ENCODE measurements around the gene ASF1B.

GRCh38 chr19:14185158-14185557 is 48.8 kb upstream of the ASF1B start:
- TF ChIP-seq, protein P1, sequence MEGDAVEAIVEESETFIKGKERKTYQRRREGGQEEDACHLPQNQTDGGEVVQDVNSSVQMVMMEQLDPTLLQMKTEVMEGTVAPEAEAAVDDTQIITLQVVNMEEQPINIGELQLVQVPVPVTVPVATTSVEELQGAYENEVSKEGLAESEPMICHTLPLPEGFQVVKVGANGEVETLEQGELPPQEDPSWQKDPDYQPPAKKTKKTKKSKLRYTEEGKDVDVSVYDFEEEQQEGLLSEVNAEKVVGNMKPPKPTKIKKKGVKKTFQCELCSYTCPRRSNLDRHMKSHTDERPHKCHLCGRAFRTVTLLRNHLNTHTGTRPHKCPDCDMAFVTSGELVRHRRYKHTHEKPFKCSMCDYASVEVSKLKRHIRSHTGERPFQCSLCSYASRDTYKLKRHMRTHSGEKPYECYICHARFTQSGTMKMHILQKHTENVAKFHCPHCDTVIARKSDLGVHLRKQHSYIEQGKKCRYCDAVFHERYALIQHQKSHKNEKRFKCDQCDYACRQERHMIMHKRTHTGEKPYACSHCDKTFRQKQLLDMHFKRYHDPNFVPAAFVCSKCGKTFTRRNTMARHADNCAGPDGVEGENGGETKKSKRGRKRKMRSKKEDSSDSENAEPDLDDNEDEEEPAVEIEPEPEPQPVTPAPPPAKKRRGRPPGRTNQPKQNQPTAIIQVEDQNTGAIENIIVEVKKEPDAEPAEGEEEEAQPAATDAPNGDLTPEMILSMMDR (IDR thresholded peaks at IDR 0.05): no peak
- no peak for TF ChIP-seq EZH2 (IDR thresholded peaks at IDR 0.05; ENCODE audit: borderline replicate concordance, insufficient read depth, low read depth, low read length, poor library complexity, severe bottlenecking)
